ENCODE results near the gene REXO1. TPM values are rescaled to one million over a fixed set of nuclear protein-coding genes. Genes with fewer than 3 reads are reported as not detected.

The REXO1 gene
- total and polyA plus RNA-seq, 9 donors, result 4.8 to 46.7 (median 25.8) TPM

- TF ChIP-seq EP300 (IDR thresholded peaks at IDR 0.05) (no peak), POLR2A (IDR thresholded peaks at IDR 0.05) (no peak)
- TF ChIP-seq, protein P1, sequence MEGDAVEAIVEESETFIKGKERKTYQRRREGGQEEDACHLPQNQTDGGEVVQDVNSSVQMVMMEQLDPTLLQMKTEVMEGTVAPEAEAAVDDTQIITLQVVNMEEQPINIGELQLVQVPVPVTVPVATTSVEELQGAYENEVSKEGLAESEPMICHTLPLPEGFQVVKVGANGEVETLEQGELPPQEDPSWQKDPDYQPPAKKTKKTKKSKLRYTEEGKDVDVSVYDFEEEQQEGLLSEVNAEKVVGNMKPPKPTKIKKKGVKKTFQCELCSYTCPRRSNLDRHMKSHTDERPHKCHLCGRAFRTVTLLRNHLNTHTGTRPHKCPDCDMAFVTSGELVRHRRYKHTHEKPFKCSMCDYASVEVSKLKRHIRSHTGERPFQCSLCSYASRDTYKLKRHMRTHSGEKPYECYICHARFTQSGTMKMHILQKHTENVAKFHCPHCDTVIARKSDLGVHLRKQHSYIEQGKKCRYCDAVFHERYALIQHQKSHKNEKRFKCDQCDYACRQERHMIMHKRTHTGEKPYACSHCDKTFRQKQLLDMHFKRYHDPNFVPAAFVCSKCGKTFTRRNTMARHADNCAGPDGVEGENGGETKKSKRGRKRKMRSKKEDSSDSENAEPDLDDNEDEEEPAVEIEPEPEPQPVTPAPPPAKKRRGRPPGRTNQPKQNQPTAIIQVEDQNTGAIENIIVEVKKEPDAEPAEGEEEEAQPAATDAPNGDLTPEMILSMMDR (IDR thresholded peaks at IDR 0.05), result no peak
- H3K27me3 ChIP-seq, result no peaks in the 10 kb centered on the region
Observed at GRCh38 chr19:1810439-1811160, 37.7 kb downstream of the REXO1 start.

DNA sequence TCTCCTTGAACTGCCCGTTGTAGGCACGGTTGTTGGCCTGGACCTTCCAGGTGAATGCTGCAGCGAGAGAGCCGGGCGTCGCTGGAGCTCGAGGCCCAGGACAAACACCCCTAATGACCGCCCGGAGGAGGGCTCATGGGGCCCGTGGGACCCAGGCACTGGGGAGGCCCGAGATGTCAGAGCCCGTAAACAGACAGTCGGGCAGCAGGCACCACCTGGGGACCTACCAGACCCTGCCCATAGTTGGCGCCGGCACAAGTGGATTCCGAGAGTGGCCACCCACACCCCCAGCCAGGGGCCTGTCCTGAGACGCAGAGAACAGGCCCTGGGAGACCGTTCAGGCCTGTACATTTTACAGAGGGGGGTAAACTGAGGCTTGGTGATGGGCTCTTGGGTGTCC is 38.6 kb downstream of the REXO1 start:
- H3K36me3 ChIP-seq, result no peaks in the 10 kb centered on the region
- 78 to 80% (median 80%) methylated on average over 18 of the region's 18 CpGs for WGBS, 3 donors
- H3K27me3 ChIP-seq, result no peaks in the 10 kb centered on the region
- H3K27ac ChIP-seq, result no peak overlapping the region
- H3K9me3 ChIP-seq, result no peaks in the 10 kb centered on the region
- no peak overlapping the region for H3K4me3 ChIP-seq
- peaks cover 5% of the 10 kb centered on the region for H3K4me1 ChIP-seq (ENCODE audit: insufficient read depth)
- intact Hi-C loops (cut with DNase I), result loop anchor here in 1 of 4 donors (10.0 kb wide), 1 partner anchor 265 kb away; no protein-coding TSS in a partner anchor
- DNase-seq, result peak in 3 of 5 donors; percentile 34 to 51 (median 39)
- TF ChIP-seq, protein P1 (IDR thresholded peaks at IDR 0.05), result no peak
- TF ChIP-seq EP300 (IDR thresholded peaks at IDR 0.05) (no peak), POLR2A (IDR thresholded peaks at IDR 0.05) (no peak)

More at GRCh38 chr19:1810439-1811160, 37.7 kb downstream of the REXO1 start:
- Histone ChIP-seq H3K4me3 (no peak overlapping the region), H3K36me3 (no peaks in the 10 kb centered on the region), H3K4me1 (ENCODE audit: insufficient read depth) (peaks cover 5% of the 10 kb centered on the region), H3K27ac (peak overlapping the region; percentile 12 to 14), H3K9me3 (no peaks in the 10 kb centered on the region)
- WGBS, 3 donors, result 87 to 89% (median 88%) methylated on average over 19 of the region's 19 CpGs
- DNase-seq, result peak in 3 of 5 donors; percentile 38 to 42 (median 42)
- intact Hi-C loops (cut with DNase I), result loop anchor here in 1 of 4 donors (10.0 kb wide), 1 partner anchor 266 kb away; no protein-coding TSS in a partner anchor

GRCh38 chr19:1808395-1808731 is 39.9 kb downstream of the REXO1 start:
- WGBS, 3 donors, result 74 to 87% (median 85%) methylated on average over 2 of the region's 2 CpGs

DNA sequence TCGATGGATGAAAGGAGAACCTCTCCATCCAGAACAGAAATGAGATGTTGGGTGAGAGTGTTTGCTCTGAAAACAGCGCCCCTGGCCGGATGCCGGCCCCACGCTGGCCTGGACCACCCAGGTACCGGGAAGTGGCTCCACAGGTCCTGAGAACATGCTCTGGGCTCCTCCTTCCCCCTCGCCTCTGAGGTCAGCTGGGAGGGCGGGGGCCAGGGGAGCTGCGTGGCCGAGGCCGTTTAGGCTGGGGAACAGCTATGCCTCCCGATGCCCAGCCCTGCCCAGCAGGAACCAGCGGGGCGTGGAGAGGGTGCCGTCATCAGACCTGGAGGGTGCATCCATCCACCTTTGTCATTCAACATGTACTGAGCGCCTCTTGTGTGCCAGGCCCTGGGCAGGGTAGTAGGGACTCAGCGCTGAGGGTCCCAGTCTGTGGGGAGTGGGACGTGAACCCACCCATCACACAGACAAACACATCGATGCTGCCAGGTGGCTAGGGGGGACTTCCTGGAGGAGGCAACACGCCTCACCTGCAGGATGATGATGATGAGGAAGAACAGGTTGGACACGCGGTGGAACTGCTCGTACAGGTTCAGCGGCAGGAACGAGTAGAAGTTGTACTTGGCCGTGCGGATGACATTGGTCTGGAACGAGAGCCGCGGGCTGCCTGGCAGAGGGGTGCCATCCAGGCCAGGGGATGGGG is 40.4 kb downstream of the REXO1 start:
- intact Hi-C loops (cut with DNase I), result no loop called here
- WGBS, 3 donors, result 62 to 75% (median 63%) methylated on average over 30 of the region's 30 CpGs
- DNase-seq, result peak in 1 of 5 donors; percentile 47
- TF ChIP-seq EP300 (IDR thresholded peaks at IDR 0.05), result no peak
- TF ChIP-seq, protein P1 (IDR thresholded peaks at IDR 0.05), result no peak
- TF ChIP-seq POLR2A (IDR thresholded peaks at IDR 0.05), result no peak
- H3K4me3 ChIP-seq, result no peak overlapping the region
- peaks cover under 1% of the 10 kb centered on the region for H3K4me1 ChIP-seq (ENCODE audit: insufficient read depth)
- H3K36me3 ChIP-seq, result no peaks in the 10 kb centered on the region
- no peak overlapping the region for H3K27ac ChIP-seq
- H3K9me3 ChIP-seq, result no peaks in the 10 kb centered on the region
- no peaks in the 10 kb centered on the region for H3K27me3 ChIP-seq

More at GRCh38 chr19:1808395-1808731, 39.9 kb downstream of the REXO1 start:
- DNase-seq, result no peak
- Histone ChIP-seq H3K9me3 (no peaks in the 10 kb centered on the region), H3K36me3 (no peaks in the 10 kb centered on the region), H3K4me1 (ENCODE audit: insufficient read depth) (peaks cover 5% of the 10 kb centered on the region), H3K27me3 (no peaks in the 10 kb centered on the region), H3K27ac (no peak overlapping the region), H3K4me3 (no peak overlapping the region)
- intact Hi-C loops (cut with DNase I), result no loop called here
- TF ChIP-seq, protein P1 (IDR thresholded peaks at IDR 0.05), result no peak
- no peak for TF ChIP-seq EP300 (IDR thresholded peaks at IDR 0.05)
- no peak for TF ChIP-seq POLR2A (IDR thresholded peaks at IDR 0.05)
